HepG2 (cell line): ENCODE data around the gene TMEM86B. TPM values are rescaled to one million over a fixed set of nuclear protein-coding genes. Genes with fewer than 3 reads are reported as not detected.
A peak's percentile ranks its signal among the peaks of the same experiment; 100 is the strongest.

Source experiments
- ATAC-seq: fragments of 200-7000 bp; cut with Tn5 transposase; 3 replicates; pipeline ENCODE4 v1.9.1; 2020; ENCODE audit warnings: mild to moderate bottlenecking, moderate library complexity
- BruUV-seq: library from RNA; stranded (reverse); fragments of 400-500 nt; replicated peaks from 2 replicates; lab custom pipeline; 2021; lab: Mats Ljungman, UMichigan
- CTCF ChIA-PET: fragments of 300-600 bp; formaldehyde crosslinking; extraction: SDS; loops from one replicate; lab custom pipeline; 2021; ENCODE audit warnings: low total read pairs, inconsistent platforms, low intra/inter-chr PET ratio; lab: Yijun Ruan, JAX
- POLR2A ChIA-PET: fragments of 350-600 bp; sonication (Branson Sonifier 250); formaldehyde crosslinking; loops from one replicate; lab custom pipeline; 2020; ENCODE audit warnings: antibody characterized with exemption, inconsistent platforms; lab: Yijun Ruan, JAX
- DNase-seq: peaks from one replicate; pipeline ENCODE4 v3.0.0-alpha.2; 2015; ENCODE audit warnings: low spot score
- FAIRE-seq: peaks from 3 replicates; lab custom pipeline; 2011; peaks lifted over from hg19 to GRCh38; lab: Jason Lieb, UNC
- H2AFZ ChIP-seq: one replicate; pipeline ENCODE4 v1.6.1; 2011; ENCODE audit warnings: low read length, inconsistent platforms
- H3K27ac ChIP-seq: fragments of 300-600 bp; 3 replicates; pipeline ENCODE4 v1.8.0; 2011; ENCODE audit warnings: mixed run types, mild to moderate bottlenecking, mixed read lengths, low read length, inconsistent platforms; ENCODE audit not compliant: insufficient read depth; ENCODE audit errors: extremely low read length
- H3K27me3 ChIP-seq, 2 experiments: fragments of 200-600 bp in 1 of 2; 2 replicates in 1 of 2; 3 replicates in 1 of 2; pipeline versions ENCODE4 v1.6.0 to v1.8.0; 2011; ENCODE audit warnings: low read length in 2 of 2, mild to moderate bottlenecking in 2 of 2, moderate library complexity in 2 of 2, inconsistent platforms in 1 of 2; ENCODE audit not compliant: insufficient read depth in 2 of 2, control insufficient read depth in 1 of 2
- H3K36me3 ChIP-seq, 2 experiments: fragments of 200-600 bp in 1 of 2; replicated peaks in 1 of 2; 2 replicates in 1 of 2; 3 replicates in 1 of 2; pipeline versions ENCODE4 v1.5.1 to v1.8.0; 2011; ENCODE audit warnings: low read length in 2 of 2, inconsistent platforms in 1 of 2; ENCODE audit not compliant: insufficient read depth in 2 of 2, control insufficient read depth in 1 of 2
- H3K4me1 ChIP-seq: 2 replicates; pipeline ENCODE4 v1.5.1; 2012; ENCODE audit warnings: low read length, inconsistent platforms; ENCODE audit not compliant: insufficient read depth
- H3K4me2 ChIP-seq: 2 replicates; pipeline ENCODE4 v1.6.0; 2011; ENCODE audit warnings: low read depth, low read length, inconsistent platforms
- H3K4me3 ChIP-seq, 3 experiments: fragments of 200-600 bp in 1 of 3; sonication (generic), shearing (Covaris generic) in 1 of 3; replicated peaks in 1 of 3; 2 replicates each; pipeline ENCODE4 v1.5.1; 2011 to 2016; ENCODE audit warnings: low read length in 3 of 3, inconsistent platforms in 2 of 3, low read depth in 2 of 3, mild to moderate bottlenecking in 2 of 3, control low read depth in 1 of 3, mixed read lengths in 1 of 3; ENCODE audit not compliant: insufficient read depth in 1 of 3
- H3K79me2 ChIP-seq: one replicate; pipeline ENCODE4 v1.6.1; 2011; ENCODE audit warnings: low read length, inconsistent platforms; ENCODE audit not compliant: insufficient read depth
- H3K9ac ChIP-seq: 2 replicates; pipeline ENCODE4 v1.6.0; 2011; ENCODE audit warnings: mild to moderate bottlenecking, low read depth, low read length, inconsistent platforms; ENCODE audit not compliant: insufficient read depth
- H3K9me3 ChIP-seq: 2 replicates; pipeline ENCODE4 v1.5.1; 2012; ENCODE audit warnings: mild to moderate bottlenecking, low read length
- H4K20me1 ChIP-seq: 2 replicates; pipeline ENCODE4 v1.6.0; 2011; ENCODE audit warnings: inconsistent platforms, mild to moderate bottlenecking, low read length, moderate library complexity; ENCODE audit not compliant: insufficient read depth
- BHLHE40 ChIP-seq: IDR thresholded peaks from 2 replicates; pipeline ENCODE4 v1.6.1; 2011; ENCODE audit warnings: low read length, improper control_type of control experiment
- CBX5 ChIP-seq: sonication (generic); formaldehyde crosslinking; IDR thresholded peaks from 2 replicates; pipeline ENCODE4 v1.4.0; 2020; ENCODE audit warnings: missing genetic modification reagents, borderline replicate concordance
- KLF15 ChIP-seq: sonication (generic); formaldehyde crosslinking; IDR thresholded peaks from 2 replicates; pipeline ENCODE4 v1.8.1; 2023; ENCODE audit warnings: borderline replicate concordance, mild to moderate bottlenecking, inconsistent platforms, missing genetic modification reagents, mixed read lengths
- MXD3 ChIP-seq: IDR thresholded peaks from 2 replicates; pipeline ENCODE4 v1.6.1; 2016; ENCODE audit warnings: mild to moderate bottlenecking, missing biosample characterization, missing genetic modification reagents
- NCOR1 ChIP-seq: fragments of 200-600 bp; sonication (generic); IDR thresholded peaks from 2 replicates; pipeline ENCODE4 v1.7.0; 2017; ENCODE audit warnings: antibody characterized with exemption, low read length, borderline replicate concordance
- NFAT5 ChIP-seq: sonication (generic); formaldehyde crosslinking; IDR thresholded peaks from 2 replicates; pipeline ENCODE4 v1.4.0; 2020; ENCODE audit warnings: missing genetic modification reagents
- SNAI1 ChIP-seq: sonication (generic); formaldehyde crosslinking; IDR thresholded peaks from 2 replicates; pipeline ENCODE4 v1.5.0; 2020; ENCODE audit warnings: mild to moderate bottlenecking, missing genetic modification reagents, borderline replicate concordance
- ZNF18 ChIP-seq: sonication (generic); formaldehyde crosslinking; IDR thresholded peaks from 2 replicates; pipeline ENCODE4 v1.8.0; 2022; ENCODE audit warnings: mild to moderate bottlenecking, missing genetic modification reagents; ENCODE audit not compliant: insufficient replicate concordance
- ZNF441 ChIP-seq: sonication (generic); formaldehyde crosslinking; IDR thresholded peaks from 2 replicates; pipeline ENCODE4 v1.7.0; 2021; ENCODE audit warnings: missing genetic modification reagents, borderline replicate concordance
- ZSCAN5A ChIP-seq: sonication (generic); formaldehyde crosslinking; IDR thresholded peaks from 2 replicates; pipeline ENCODE4 v1.8.0; 2022; ENCODE audit warnings: mild to moderate bottlenecking, missing genetic modification reagents, borderline replicate concordance
- WGBS: methylation state at CpG from one replicate; pipeline ENCODE4 v1.1.6; 2017; ENCODE audit warnings: low lambda C conversion rate; 5-methylcytosine and 5-hydroxymethylcytosine counted together
- in situ Hi-C: cut with HindIII; loops from 2 replicates; pipeline ENCODE4 v1.10.0; 2017; ENCODE audit warnings: low pct_unique_long_range_greater_than_20kb; ENCODE audit not compliant: extremely low pct_ligation_motif_present
- intact Hi-C: fragments of 100-400 bp; cut with micrococcal nuclease; formaldehyde crosslinking; loops from one replicate; pipeline ENCODE4 v1.10.0; 2022; ENCODE audit not compliant: unreplicated experiment
- polyA plus RNA-seq, 8 experiments: library from polyadenylated mRNA; depleted of rRNA in 3 of 8; stranded (reverse) in 7 of 8; unstranded in 1 of 8; fragments of >200 nt; fragmentation: Illumina TruSeq in 4 of 8; extraction: Trizol in 4 of 8; gene quantifications; 2 replicates each; pipeline versions ENCODE4 v1.2.1 to v1.2.3, GENCODE V29; 2011 to 2016; ENCODE audit warnings: low read depth in 4 of 8, missing spikeins in 1 of 8, mixed read lengths in 1 of 8; ENCODE audit not compliant: insufficient read depth in 1 of 8
- total RNA-seq, 5 experiments: library from RNA; depleted of rRNA; stranded (reverse); fragments of >200 nt; fragmentation: Illumina TruSeq; extraction: Trizol; gene quantifications; 2 replicates each; pipeline ENCODE4 v1.2.3, GENCODE V29; 2016; ENCODE audit warnings: low read depth in 1 of 5

The TMEM86B gene
- total and polyA plus RNA-seq, 2 of the 13 experiments (the other 11 are each of a cell fraction or from before 2014, with no cell fraction given), result 7.7 to 9.6 TPM

- TF ChIP-seq ZNF18, result peak; percentile 67
- TF ChIP-seq, all 625 proteins: peak for 43
Measured at GRCh38 chr19:55259540-55260210, 31.1 kb upstream of the TMEM86B start (continued).

GRCh38 chr19:55258828-55259539, 30.4 kb upstream of the TMEM86B start, which contains the start of gene PPP6R1:
Gene PPP6R1, minus strand, starts transcription at chr19:55259017. Its CDS starts 11,914 bp downstream, at chr19:55247103.
- peak; percentile 89 for FAIRE-seq
- Histone ChIP-seq H3K9ac (peak within 1 kb of the TSS; percentile 97), H3K4me3 (peak within 1 kb of the TSS; percentile 88 to 95 (median 94)), H3K4me1 (peaks cover 44% of the 10 kb centered on the region), H3K27ac (peak within 1 kb of the TSS; percentile 86), H4K20me1 (peaks cover 30% of the 10 kb centered on the region), H3K79me2 (peaks cover 43% of the 10 kb centered on the region), H3K9me3 (no peaks in the 10 kb centered on the region), H3K36me3 (peaks cover 0 to 2% of the 10 kb centered on the region in 2 experiments; a peak in 1 of 5 replicates), H3K27me3 (no peaks in the 10 kb centered on the region; a peak in 1 of 5 replicates), H3K4me2 (peak within 1 kb of the TSS; percentile 99), H2AFZ (no peak within 1 kb of the TSS)
- ATAC-seq, result peak; percentile 86
- peak; percentile 97 for DNase-seq
- no TSS peak for BruUV-seq
- ChIA-PET POLR2A (interaction anchor here (0.7 to 6.2 kb wide), 31 partner anchors 9 to 347 kb away, joined by 3 to 95 read pairs (median 5); partner anchors contain the start of genes FIZ1, HSPBP1, ISOC2 and KMT5C), CTCF (no interaction called here)
- under 1% methylated on average over 14 of the region's 76 CpGs for WGBS
- intact Hi-C loops (loop anchor here (1.0 kb wide), 1 partner anchor 43 kb away; no protein-coding TSS in a partner anchor), in situ Hi-C loops (loop anchor here (5.0 kb wide), 1 partner anchor 37 kb away; no protein-coding TSS in a partner anchor)
- no peak; the same call in 1 of the 2 replicates for TF ChIP-seq ZSCAN5A (CRISPR knock-in tag)
- peak; percentile 52; the same call in 1 of the 2 replicates for TF ChIP-seq ZNF441 (CRISPR knock-in tag)
- TF ChIP-seq KLF15 (CRISPR knock-in tag), result peak; percentile 32; the same call in 1 of the 2 replicates
- TF ChIP-seq CBX5 (CRISPR knock-in tag), result peak; percentile 89
- TF ChIP-seq NCOR1, result no peak
- 0 out of 2 replicates have a peak, but pooled peaks have one; percentile 52 for TF ChIP-seq MXD3 (CRISPR knock-in tag)
- TF ChIP-seq NFAT5 (CRISPR knock-in tag), result peak; percentile 74; the same call in 1 of the 2 replicates
- peak; percentile 66; the same call in 1 of the 2 replicates for TF ChIP-seq SNAI1 (CRISPR knock-in tag)
- peak; percentile 66; the same call in 1 of the 2 replicates for TF ChIP-seq BHLHE40
